HUES64 (cell line): ENCODE data around the gene AHR.

Experiments
- H3K27ac ChIP-seq: 2 replicates; pipeline ENCODE4 v1.7.0; 2013; ENCODE audit warnings: low read depth, low read length, inconsistent platforms
- H3K27me3 ChIP-seq: 2 replicates; pipeline ENCODE4 v1.6.1; 2013; ENCODE audit warnings: mild to moderate bottlenecking, low read length; ENCODE audit not compliant: insufficient read depth
- H3K36me3 ChIP-seq: 2 replicates; pipeline ENCODE4 v1.6.1; 2013; ENCODE audit warnings: mild to moderate bottlenecking, low read length; ENCODE audit not compliant: insufficient read depth
- H3K4me1 ChIP-seq: 2 replicates; pipeline ENCODE4 v1.6.1; 2013; ENCODE audit warnings: mild to moderate bottlenecking, low read length, moderate library complexity; ENCODE audit not compliant: insufficient read depth
- H3K4me3 ChIP-seq: 2 replicates; pipeline ENCODE4 v1.5.1; 2013; ENCODE audit warnings: mild to moderate bottlenecking, low read length, moderate library complexity
- H3K9ac ChIP-seq: 2 replicates; pipeline ENCODE4 v1.6.1; 2013; ENCODE audit warnings: mild to moderate bottlenecking, low read depth, low read length
- H3K9me3 ChIP-seq: 2 replicates; pipeline ENCODE4 v1.6.1; 2013; ENCODE audit warnings: low read depth, low read length; ENCODE audit not compliant: insufficient read depth
- WGBS: fragments of 150-250, 120-280 bp; methylation state at CpG from one replicate; pipeline ENCODE4 v1.1.7; 2013; ENCODE audit warnings: missing lambda C conversion rate; 5-methylcytosine and 5-hydroxymethylcytosine counted together

Gene AHR

DNA sequence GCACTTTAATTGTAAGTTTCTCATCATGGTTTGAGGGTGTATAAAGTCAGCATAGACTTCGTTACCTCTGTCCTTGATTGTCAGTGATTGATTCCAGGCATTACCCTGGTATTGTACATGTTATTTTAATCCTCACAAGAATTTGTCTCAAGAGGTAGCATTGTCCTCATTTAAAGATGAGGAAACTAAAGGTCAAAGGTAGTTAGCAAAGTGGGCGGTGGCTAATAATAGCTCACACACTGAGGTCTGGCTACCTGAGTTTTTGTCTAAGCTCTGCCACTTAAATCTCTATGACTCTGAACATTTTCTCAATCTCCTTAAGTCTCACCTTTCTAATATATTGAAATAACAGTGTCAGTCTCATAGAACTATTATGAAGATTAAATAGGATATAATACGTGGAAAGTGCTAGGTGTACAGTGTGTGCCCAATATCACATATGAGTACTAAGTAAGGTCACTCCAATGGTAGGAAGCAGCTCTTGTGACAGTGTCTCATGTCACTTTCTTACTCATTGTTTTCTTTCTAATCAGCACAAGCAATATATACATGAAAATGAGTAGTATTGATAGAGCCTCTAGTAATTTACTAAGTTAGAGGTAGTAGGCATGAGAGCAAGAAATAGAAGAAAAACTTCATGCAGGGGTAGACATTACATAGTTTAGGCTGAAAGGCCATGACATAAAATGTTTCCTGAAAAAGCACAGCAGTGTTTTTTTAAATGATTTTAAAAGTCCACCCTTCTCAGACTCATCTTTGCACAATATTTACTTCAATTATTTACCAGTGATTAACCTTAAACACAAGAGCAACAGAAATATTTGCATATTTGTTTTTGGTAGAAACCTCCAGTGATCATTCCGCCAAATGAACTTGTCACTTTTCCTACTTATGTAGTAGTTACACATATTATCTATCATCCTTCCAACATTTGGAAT lies 21.0 kb downstream of the AHR start:
- no peaks in the 10 kb centered on the region for H3K27me3 ChIP-seq
- 92% methylated on average over 3 of the region's 4 CpGs for WGBS
- peaks cover 22% of the 10 kb centered on the region for H3K4me1 ChIP-seq
- H3K4me3 ChIP-seq, result no peak overlapping the region
- no peaks in the 10 kb centered on the region for H3K9me3 ChIP-seq
- H3K27ac ChIP-seq, result no peak overlapping the region; the same call in 1 of the 2 replicates
- H3K9ac ChIP-seq, result no peak overlapping the region
- H3K36me3 ChIP-seq, result peaks cover 10% of the 10 kb centered on the region

DNA sequence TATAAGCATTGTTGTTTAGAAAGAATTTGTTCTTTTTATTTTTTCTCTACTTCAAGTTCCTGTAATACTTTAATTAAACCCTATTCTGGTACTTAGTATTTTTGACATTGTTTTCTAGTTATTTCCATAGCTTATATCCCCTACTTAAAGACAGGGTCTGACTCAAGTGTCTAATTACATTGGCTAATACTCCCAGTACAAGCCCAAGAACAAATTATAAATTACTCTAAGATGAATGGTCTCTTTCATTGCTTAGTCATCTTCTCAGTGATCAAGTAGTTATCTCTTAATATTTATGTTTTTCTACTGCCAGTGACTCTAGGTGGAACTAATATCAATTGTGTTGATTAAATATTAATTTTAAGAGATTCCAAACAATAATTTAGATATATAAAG lies 21.6 kb downstream of the AHR start:
- H3K27me3 ChIP-seq, result no peaks in the 10 kb centered on the region
- H3K36me3 ChIP-seq, result peaks cover 10% of the 10 kb centered on the region
- no peak overlapping the region; the same call in 1 of the 2 replicates for H3K27ac ChIP-seq
- no peak overlapping the region for H3K9ac ChIP-seq
- peaks cover 16% of the 10 kb centered on the region for H3K4me1 ChIP-seq
- no peak overlapping the region for H3K4me3 ChIP-seq
- no peaks in the 10 kb centered on the region for H3K9me3 ChIP-seq

DNA sequence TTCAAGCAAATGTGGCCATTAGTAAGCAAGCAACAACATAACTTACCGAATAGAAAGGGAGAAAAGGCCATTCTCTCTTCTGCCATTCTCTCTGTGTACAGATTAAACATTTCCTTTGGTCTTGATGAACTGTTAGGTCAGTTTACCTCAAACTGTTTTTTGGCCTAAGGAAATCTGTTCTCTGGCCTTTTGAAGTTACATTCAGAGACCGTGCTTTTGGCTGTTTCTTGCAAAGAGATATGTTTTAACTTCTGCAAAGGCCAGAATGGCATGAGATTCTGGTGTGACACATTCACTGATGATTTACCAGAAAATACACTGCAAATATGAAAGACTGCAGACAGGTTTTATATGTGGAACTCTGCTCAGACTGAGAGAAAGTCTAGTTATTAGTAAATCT lies 22.2 kb downstream of the AHR start:
- Histone ChIP-seq H3K4me1 (peaks cover 12% of the 10 kb centered on the region), H3K9ac (no peak overlapping the region), H3K27ac (0 out of 2 replicates have a peak overlapping the region, but pooled peaks have one; percentile 25), H3K36me3 (peaks cover 10% of the 10 kb centered on the region), H3K4me3 (no peak overlapping the region), H3K27me3 (no peaks in the 10 kb centered on the region), H3K9me3 (no peaks in the 10 kb centered on the region)
- WGBS, result 96% methylated on average over 2 of the region's 2 CpGs

DNA sequence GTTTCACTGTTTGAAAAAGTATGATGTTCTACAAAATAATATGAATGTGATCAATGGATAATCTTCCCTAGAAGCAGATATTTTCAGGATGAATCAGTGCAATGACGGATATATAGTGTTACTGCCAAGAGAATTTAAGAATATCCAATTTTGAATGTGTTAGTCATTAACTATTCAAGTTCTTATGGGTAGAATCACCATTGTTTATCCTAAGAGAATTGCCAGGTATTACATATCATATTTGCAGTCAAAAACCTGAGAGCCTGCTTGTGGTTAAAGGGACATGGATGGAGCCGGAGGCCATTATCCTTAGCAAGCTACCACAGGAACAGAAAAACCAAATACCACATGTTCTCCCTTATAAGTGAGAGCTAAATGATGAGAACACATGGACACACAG lies 26.9 kb downstream of the AHR start:
- H3K9me3 ChIP-seq, result no peaks in the 10 kb centered on the region
- H3K27ac ChIP-seq, result no peak overlapping the region
- 100% methylated on average over 1 of the region's 2 CpGs for WGBS
- no peak overlapping the region for H3K4me3 ChIP-seq
- H3K4me1 ChIP-seq, result no peaks in the 10 kb centered on the region
- H3K36me3 ChIP-seq, result peaks cover 19% of the 10 kb centered on the region
- no peaks in the 10 kb centered on the region for H3K27me3 ChIP-seq
- H3K9ac ChIP-seq, result no peak overlapping the region

DNA sequence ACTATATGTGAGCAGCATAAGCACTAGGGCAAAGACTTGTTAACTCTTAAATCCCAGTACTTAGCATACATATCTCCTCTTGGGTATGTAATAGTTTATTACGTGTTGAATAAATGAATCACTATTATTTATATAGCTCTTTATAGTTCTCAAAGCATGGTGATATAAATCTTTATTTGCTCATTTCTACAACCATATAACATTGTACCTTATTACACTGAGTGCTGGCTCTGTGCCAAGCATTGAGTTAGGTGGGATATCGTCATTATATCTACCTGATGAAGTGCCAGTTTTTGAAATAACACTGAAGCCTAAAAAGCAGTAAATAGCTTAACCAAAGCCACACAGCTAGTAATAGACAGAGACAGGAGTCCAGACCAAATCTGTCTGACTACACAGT lies 27.9 kb downstream of the AHR start:
- WGBS, result 92% methylated on average over 1 of the region's 2 CpGs

DNA sequence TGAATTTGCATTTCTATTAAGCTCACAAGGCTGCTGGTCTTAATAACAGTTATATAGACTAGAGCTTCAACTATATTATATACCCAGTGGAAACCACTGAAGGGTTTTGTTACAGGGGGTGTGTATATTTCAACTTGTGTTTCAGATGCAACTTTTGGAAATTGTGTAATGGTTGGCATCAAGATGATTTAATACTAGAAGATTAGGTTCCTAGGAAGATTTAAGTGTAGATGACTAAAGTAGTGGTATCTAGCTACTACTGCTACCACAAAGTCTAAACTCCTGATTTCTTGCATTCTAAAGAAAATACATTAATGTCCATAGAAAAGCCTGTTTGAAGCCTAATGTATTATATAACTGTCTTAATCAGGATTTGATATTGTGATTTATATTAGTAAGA lies 30.2 kb downstream of the AHR start:
- H3K9me3 ChIP-seq, result no peaks in the 10 kb centered on the region
- H3K27ac ChIP-seq, result no peak overlapping the region
- H3K4me3 ChIP-seq, result no peak overlapping the region
- H3K4me1 ChIP-seq, result no peaks in the 10 kb centered on the region
- H3K36me3 ChIP-seq, result peaks cover 29% of the 10 kb centered on the region
- H3K27me3 ChIP-seq, result no peaks in the 10 kb centered on the region
- no peak overlapping the region for H3K9ac ChIP-seq

More for the DNA sequence above, 27.9 kb downstream of the AHR start:
- Histone ChIP-seq H3K4me1 (no peaks in the 10 kb centered on the region), H3K27ac (no peak overlapping the region), H3K9me3 (no peaks in the 10 kb centered on the region), H3K4me3 (no peak overlapping the region), H3K9ac (no peak overlapping the region), H3K36me3 (peaks cover 26% of the 10 kb centered on the region), H3K27me3 (no peaks in the 10 kb centered on the region)

DNA sequence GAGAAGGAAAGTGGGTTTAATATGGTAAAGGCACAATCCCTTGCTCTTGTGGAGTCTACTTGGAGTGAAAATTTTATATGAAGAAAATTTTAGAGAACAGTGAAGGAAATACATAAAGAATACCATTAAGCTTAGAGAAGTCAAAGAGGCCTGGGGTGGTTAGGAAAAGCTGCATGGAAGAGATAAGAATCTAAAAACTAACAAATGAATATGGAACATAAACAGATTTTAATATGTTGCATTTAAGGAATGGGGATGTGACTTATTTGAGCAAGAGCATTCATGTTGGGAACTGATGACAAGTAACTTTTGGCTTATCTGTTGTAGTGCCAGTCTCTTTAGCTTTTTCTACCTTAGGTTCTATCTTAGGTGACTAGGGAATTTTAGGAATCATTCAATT lies 31.0 kb downstream of the AHR start:
- no peaks in the 10 kb centered on the region for H3K9me3 ChIP-seq
- no peak overlapping the region for H3K27ac ChIP-seq
- H3K4me3 ChIP-seq, result no peak overlapping the region
- no peak overlapping the region for H3K9ac ChIP-seq
- peaks cover 34% of the 10 kb centered on the region for H3K36me3 ChIP-seq
- no peaks in the 10 kb centered on the region for H3K4me1 ChIP-seq
- H3K27me3 ChIP-seq, result no peaks in the 10 kb centered on the region

DNA sequence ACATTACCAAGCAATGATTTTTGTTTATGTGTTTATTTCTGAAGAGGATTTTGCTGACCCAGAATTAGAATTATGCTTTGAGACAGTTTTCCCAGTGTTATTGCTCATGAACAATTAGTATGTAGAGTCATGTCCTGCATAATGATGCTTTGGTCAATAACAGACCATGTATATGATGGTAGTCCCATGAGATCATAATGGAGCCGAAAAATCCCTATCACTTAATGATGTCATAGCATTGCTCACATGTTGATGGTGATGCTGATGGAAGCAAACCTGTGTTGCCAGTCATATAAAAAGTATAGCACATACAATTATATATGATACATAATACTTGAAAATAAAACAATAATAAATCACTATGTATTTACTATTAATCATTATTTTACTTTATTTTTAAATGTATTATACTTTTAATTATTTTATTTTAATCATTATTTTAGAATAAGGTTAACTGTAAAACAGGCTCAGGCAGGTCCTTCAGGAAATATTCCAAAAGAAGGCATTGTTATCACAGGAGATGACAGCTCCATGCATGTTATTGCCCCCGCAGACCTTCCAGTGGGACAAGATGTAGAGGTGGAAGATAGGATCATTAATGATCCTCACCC lies 33.5 kb downstream of the AHR start:
- Histone ChIP-seq H3K9ac (no peak overlapping the region), H3K27me3 (no peaks in the 10 kb centered on the region), H3K36me3 (peaks cover 54% of the 10 kb centered on the region), H3K27ac (no peak overlapping the region), H3K4me3 (no peak overlapping the region), H3K9me3 (no peaks in the 10 kb centered on the region), H3K4me1 (no peaks in the 10 kb centered on the region)
- 89% methylated on average over 2 of the region's 2 CpGs for WGBS

DNA sequence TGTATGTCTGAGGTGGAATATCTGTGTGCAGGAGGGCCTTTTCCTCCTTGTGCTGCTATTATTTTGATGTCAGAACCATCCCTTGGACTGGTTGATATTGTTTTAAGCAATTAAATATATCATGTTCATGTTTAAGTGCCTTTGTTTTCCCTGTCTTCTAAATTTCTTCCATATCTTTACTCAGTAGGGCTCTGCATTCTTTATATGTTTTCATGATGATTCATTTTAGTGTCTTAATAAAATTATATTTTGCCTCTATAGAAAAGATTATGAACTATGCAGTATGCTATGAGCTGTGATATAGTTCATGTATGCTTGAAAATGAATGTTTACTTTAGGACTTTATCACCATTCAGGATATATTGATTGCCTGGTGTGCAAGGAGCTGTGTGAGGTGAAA lies 34.8 kb downstream of the AHR start:
- no peak overlapping the region for H3K4me3 ChIP-seq
- H3K4me1 ChIP-seq, result no peaks in the 10 kb centered on the region
- H3K27ac ChIP-seq, result no peak overlapping the region
- H3K36me3 ChIP-seq, result peaks cover 54% of the 10 kb centered on the region
- H3K9me3 ChIP-seq, result no peaks in the 10 kb centered on the region
- H3K9ac ChIP-seq, result no peak overlapping the region
- no peaks in the 10 kb centered on the region for H3K27me3 ChIP-seq

DNA sequence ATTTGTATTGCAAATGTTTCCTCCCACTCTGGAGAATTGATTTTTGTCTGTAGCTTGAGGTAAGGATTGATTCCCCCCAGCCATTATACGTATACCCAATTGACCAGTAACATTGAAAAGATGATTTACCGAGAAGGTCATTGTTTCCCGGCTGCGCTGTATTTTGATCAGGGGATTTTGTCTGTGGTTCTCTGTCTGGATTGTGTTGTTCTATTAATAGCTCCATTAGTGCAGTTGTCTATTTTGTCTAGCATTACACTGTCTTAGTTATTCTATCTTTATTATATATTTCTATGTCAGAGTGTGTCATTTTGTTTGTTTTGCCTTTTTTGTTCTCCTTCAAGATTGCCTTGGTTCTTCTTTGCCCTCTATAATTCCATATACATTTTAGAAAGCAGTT lies 37.7 kb downstream of the AHR start:
- no peaks in the 10 kb centered on the region for H3K27me3 ChIP-seq
- H3K36me3 ChIP-seq, result peaks cover 53% of the 10 kb centered on the region
- H3K27ac ChIP-seq, result no peak overlapping the region
- no peak overlapping the region for H3K4me3 ChIP-seq
- H3K4me1 ChIP-seq, result peaks cover 11% of the 10 kb centered on the region
- 93% methylated on average over 3 of the region's 4 CpGs for WGBS
- H3K9me3 ChIP-seq, result no peaks in the 10 kb centered on the region
- no peak overlapping the region for H3K9ac ChIP-seq

DNA sequence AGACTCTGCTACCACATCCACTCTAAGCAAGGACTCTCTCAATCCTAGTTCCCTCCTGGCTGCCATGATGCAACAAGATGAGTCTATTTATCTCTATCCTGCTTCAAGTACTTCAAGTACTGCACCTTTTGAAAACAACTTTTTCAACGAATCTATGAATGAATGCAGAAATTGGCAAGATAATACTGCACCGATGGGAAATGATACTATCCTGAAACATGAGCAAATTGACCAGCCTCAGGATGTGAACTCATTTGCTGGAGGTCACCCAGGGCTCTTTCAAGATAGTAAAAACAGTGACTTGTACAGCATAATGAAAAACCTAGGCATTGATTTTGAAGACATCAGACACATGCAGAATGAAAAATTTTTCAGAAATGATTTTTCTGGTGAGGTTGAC lies 40.7 kb downstream of the AHR start:
- 96% methylated on average over 2 of the region's 2 CpGs for WGBS
- Histone ChIP-seq H3K27ac (no peak overlapping the region), H3K9me3 (no peaks in the 10 kb centered on the region), H3K4me1 (peaks cover 15% of the 10 kb centered on the region), H3K4me3 (no peak overlapping the region), H3K9ac (no peak overlapping the region), H3K27me3 (no peaks in the 10 kb centered on the region), H3K36me3 (peaks cover 39% of the 10 kb centered on the region)
